HG03045 (cell line): ENCODE measurements around the gene PTPRG.

ENCODE experiments used
- ATAC-seq: cut with Tn5 transposase; IDR thresholded peaks from one replicate; pipeline ENCODE4 v1.9.1; 2021; ENCODE audit warnings: mild to moderate bottlenecking, moderate library complexity; ENCODE audit not compliant: unreplicated experiment

The PTPRG gene

DNA sequence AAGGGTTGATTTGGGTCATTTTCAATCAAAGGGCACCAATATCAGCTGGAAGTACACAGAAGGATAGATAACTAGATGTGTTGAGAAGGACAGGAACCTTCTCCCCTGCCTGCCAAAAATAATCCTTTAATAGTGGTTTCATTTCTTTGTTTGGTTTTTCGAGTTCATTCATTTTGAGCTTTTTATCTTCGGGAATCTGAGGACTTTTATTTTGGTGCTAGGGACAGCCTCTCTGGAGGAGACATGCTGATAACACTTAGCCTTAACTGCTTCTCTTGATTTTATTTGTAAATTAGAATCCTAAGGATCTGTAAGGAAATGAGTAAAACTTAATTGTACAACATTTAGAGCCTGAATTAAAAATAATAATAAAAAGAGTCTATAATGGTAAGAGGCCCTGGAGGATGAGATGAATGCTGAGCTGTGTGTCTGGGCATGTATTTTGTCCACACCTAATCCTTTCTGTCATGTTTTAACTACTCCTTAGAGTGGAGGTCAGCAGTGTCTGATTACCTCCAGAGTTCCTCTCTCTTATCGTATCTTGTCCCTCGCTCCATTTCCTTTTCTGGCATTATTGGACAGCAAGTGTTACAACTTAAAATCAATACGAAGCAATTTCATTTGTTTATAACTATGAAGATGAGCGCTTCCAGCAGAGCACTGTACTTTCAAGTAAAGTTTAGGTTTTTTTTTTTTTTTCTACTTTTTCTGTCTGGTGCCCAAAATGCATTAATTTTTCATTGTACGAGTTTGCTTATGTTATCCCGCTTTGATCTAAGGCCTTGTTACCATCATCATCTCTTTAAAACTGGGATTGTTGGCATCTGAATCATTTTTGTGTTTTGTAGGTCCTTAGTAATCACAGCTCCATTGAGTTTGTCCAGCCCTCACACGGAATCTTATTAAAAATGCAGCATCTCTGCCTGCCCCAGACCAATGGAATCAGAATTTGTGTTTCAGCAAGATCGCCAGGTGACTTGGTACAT, 22.8 kb downstream of the PTPRG start:
- ATAC-seq, result no peak

- no peak for ATAC-seq
Measured at GRCh38 chr3:61589856-61590255, 28.5 kb downstream of the PTPRG start.

DNA sequence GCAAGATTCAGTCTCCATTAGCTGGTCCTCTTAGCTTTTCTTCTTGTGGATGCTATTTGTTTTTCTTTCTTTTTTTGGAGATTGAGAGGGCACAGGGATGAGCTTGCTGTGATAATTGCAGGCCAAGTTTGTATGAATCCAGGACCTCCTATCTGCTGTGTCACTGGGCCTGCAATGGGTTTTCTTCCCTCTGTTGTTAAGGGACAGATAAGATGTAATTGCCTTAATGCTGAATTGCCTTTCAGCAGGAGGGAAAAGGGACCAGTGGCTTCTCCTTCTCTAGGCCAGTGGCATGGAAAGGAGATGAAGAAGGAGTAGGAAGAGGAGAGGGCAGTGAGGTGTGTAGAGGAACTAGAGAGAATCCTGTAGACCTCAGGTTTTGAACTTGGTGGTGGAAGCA, 29.9 kb downstream of the PTPRG start:
- ATAC-seq, result no peak

DNA sequence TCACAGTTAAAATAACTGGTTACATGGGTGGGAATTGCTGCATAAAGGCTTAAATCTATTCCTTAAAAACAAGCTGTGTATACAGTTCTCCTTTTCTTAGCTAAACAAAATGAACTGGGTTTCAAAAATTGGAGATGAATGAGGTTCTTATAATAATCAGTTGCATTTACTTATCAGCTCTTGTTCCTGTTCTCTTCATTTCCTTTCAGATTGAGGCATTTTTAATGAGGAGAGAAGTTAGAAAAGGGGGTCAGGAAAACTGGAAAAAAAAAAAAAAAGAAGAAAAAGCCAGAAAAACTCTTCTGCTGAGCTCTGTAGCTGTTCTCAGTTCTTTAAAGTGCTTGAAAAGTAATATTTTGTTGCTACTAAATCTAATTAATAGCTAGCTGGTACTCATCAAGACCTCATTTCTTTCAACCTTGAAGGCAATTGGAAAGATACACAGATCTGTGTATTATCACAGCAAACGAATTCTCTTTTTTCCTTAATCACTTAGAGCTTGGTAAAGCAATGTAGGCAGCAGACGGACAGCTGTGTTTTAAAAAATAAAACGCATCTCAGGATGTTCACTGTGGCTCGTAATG, 32.2 kb downstream of the PTPRG start:
- ATAC-seq, result no peak

DNA sequence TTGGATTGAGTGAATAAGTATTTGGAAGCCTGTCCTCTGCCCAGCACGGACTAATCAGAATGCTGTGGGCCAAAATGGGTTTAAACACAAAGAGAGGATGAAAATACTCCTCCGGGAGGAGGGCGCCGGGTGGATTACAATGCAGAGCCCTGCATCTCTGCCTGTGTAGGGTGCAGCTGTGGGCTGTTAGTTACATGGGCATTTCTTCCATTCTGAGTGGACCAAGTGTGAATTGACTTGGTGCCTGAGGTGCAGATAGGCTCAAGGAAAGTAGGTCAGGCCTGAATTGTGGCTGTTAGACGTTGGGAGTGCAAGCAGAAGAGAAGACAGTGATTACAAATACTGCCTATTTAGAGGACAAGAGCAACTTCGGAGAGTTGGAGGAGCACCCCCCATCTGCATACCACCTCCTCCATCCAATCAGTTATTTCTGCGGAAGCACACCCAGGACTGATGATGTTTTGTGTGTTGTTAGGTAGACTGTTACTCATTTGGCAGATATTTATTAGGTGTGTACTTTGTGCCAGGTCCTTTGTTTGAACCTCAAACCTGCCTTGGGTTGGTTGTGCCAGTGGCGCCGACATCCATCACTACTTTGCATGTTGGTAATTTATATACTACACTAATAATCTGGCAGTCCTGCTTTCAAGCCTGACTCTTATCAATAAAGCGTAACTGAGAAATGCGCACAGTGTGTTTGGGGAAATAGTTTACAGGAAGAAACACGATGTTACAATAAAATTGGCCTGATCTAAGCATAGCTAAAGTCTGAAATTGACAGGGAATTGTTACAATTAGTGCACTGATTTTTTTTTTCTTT, 33.0 kb downstream of the PTPRG start:
- ATAC-seq, result no peak

- ATAC-seq, result no peak
Measured at GRCh38 chr3:61594964-61595285, 33.6 kb downstream of the PTPRG start.

DNA sequence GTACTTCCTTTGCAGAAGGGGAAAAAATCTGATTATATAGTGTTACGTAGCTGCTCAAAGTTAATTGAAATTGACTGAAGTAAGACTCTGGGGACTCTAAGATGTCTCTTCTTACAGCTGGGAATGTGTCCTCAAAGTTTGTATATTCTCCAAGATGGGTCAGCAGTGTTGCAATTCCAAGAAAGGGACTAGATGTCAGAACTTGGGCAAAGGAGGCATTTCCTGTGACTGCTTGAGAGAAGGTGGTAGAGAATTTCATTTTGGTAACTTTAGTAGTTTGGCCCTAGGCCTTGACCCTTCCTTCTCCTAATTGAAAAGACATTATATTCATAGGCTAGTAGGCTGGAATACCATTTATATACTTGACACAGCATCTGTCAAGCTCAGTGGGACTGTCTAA, 33.9 kb downstream of the PTPRG start:
- ATAC-seq, result no peak

DNA sequence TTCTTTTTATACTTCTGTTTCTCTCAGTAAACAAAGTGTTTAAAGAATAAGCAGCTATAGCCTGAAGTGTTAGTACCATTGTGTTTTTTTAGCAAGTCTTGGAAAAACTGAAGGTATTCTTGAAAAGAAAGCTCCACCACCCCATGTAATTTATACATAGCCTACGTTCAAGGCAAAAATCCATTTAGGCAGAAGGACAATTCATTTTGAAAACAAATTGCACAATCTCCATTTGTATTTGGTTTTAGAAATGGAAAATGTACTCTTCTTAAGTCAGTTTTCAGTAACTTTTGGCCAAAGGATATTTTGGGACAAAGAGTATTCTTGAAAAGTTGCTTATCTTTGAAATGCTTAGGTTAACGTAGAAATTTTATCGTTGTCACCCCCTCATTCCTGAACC, 34.5 kb downstream of the PTPRG start:
- ATAC-seq, result no peak

GRCh38 chr3:61597906-61598305, 36.5 kb downstream of the PTPRG start:
- ATAC-seq, result no peak

DNA sequence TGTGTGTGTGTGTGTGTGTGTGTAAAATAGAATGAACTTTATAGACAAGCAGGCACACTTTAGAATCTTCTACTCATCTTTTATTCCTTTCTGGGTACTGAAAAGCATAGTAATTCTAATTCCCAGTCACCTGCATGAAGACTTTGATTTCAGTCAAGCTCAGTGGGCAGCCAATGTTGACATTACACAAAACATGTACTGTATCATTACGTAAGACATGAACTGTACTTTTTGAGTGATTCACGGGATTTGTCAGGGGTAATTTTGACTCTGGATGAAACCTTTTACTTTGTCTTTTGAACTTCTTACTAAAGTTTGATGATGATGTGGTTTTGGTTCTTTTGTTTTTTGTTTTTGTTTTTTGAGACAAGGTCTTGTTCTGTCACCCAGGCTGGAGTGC, 38.8 kb downstream of the PTPRG start:
- ATAC-seq, result no peak

- no peak for ATAC-seq
Measured at GRCh38 chr3:61601831-61602230, 40.5 kb downstream of the PTPRG start.

DNA sequence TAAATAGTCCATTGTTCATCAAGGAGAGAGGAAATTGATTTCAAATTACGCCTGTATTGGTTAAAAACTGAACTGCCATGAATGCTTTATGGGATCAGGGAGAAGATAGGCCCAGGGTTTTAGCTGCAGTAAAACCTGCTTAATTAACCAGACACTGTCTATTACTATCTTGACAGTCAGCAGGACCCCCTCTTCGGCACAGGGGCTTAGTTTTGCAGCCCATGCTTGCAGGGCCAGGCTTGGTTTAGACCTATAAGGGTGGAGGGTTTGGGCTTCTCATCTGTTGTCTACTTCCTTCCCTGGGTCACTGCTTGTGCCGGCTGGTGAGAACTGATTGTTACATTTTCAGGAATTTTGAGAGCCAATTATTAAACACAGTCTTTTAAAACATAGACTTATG, 41.1 kb downstream of the PTPRG start:
- no peak for ATAC-seq

DNA sequence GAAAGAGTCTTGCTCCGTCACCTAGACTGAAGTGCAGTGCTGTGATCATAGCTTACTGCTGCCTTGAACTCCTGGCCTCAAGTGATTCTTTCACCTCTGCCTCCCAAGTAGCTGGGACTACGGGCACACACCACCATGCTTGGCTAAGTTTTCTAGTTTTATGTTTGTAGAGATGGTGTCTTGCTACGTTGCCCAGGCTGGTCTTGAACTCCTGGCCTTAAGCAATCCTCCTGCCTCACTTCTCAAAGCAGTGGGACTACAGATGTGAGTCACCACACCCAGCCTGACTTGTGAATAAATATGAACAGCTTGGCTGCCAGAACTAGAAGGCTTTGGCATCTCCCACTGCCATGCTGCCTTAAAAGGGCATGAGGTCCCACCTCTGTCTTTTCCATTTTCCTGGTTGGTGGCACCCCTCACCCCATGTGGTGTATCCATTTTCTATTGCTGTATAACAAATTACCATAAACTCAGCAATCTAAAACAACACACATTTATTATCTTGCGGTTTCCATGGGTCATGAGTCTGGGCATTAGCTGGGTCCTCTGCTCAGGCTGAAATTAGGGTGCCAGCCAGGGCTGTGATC, 44.3 kb downstream of the PTPRG start:
- ATAC-seq, result no peak

DNA sequence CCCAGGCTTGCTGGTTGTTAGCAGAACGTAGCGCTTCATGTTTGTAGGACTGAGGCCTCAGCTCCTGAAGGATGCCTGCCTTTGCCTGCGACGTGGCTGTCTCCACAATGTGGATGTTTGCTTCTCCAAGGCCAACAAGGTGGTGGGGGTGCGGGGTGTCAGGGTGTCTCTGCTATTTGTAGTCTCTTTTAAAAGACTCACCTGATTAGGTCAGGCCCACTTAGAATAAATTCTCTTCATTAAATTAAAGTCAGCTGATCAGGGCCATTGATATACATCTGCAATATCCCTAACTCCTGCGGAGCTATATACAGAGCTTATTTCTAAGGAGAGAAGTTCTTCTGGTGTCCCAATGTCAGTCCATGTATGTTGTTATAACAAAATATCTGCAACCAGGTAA, 44.8 kb downstream of the PTPRG start:
- no peak for ATAC-seq

GRCh38 chr3:61608072-61608471, 46.7 kb downstream of the PTPRG start:
- no peak for ATAC-seq

- ATAC-seq, result no peak
Measured at GRCh38 chr3:61608711-61609110, 47.3 kb downstream of the PTPRG start.

GRCh38 chr3:61610316-61610715, 48.9 kb downstream of the PTPRG start:
- no peak for ATAC-seq

DNA sequence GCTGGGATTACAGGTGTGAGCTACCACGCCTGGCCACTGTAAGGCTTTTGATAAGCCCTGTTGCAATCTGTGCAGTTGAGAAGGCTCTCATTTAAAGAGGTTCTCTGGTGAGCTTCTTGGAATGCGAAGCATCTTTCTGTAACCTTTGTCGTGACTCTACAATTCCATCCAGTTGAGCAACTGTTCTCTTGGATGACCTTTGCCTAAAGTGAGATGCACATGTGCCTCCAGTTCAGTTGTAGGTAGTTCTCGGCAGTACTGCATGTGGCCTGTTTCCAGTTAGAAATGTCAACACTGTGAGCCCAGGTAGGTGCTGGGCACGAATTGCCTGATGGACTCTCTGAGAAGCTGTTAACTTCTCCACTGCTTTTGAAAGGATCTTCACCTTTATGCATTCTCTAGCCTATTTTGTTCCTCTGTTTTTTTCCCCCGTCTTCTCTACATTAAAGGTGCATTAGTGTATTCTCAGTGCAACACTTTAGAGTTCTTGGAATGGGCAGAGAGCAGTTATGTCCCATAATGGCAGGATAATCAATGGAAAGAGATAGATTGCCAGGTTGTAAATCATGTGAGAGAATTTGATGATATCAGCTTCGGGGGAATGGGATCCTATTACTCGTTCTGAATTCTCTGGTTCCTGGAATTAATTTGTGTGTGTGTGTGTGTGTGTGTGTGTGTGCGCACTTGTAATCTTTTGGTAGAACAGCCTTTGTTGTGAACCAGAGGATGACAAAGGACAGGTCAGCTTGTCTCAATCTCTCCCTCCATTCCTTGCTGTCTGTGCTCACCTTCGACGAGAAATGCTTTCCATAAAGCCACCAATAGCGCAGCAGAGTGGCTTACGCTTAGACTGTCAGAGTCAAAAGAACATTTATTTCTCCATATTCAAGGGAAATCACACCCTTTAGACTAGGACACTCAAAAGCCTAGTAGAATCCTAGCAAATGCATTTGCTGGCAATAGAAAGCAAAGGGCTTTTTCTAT, 51.1 kb downstream of the PTPRG start:
- no peak for ATAC-seq

GRCh38 chr3:61613666-61614065, 52.3 kb downstream of the PTPRG start:
- ATAC-seq, result no peak

DNA sequence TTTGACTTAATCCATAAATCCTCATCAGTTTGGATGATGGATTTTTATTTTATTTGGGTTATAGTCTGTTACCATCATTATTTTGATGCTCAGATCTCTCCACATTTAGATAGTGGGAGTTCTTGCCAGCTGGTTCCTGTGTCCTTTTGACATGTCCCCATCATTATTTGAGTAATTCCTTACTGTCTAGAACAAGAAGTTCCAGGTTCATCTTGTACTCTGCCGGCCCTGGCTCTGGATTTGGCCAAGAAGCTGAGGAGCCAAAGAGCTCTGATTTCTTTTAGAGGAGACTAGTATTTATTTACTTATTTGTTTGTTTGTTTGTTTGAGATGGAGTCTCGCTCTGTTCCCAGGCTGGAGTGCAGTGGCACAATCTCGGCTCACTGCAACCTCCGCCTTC, 54.3 kb downstream of the PTPRG start:
- ATAC-seq, result no peak
